Activated CD4-positive, alpha-beta T cell treated with anti-CD3 and anti-CD28 coated beads for 36 hours (primary cell): Measurements from ENCODE around the gene TRIM68. TPM values are rescaled to one million over a fixed set of nuclear protein-coding genes. Genes with fewer than 3 reads are reported as not detected.

Experiments
- ATAC-seq: fragments of 200-7000 bp; cut with Tn5 transposase; one replicate; pipeline ENCODE4 v1.10.0; 2021; ENCODE audit warnings: mild to moderate bottlenecking, moderate library complexity
- CTCF ChIA-PET: fragments of 350-600 bp; sonication (Branson Sonifier 250); formaldehyde crosslinking; loops from one replicate; lab custom pipeline; 2021; ENCODE audit warnings: antibody characterized with exemption; lab: Charles Lee
- POLR2A ChIA-PET: fragments of 350-600 bp; sonication (Branson Sonifier 250); formaldehyde crosslinking; loops from one replicate; lab custom pipeline; 2021; ENCODE audit warnings: antibody characterized with exemption, inconsistent platforms; lab: Charles Lee
- DNase-seq: peaks from one replicate; pipeline ENCODE4 v3.0.0-alpha.2; 2020
- H3K27ac Mint-ChIP-seq: one replicate; pipeline ENCODE4 v1.8.0; 2021; ENCODE audit warnings: mixed read lengths
- H3K27me3 Mint-ChIP-seq: one replicate; pipeline ENCODE4 v1.8.0; 2021; ENCODE audit warnings: mixed read lengths
- H3K36me3 Mint-ChIP-seq: one replicate; pipeline ENCODE4 v1.8.0; 2021; ENCODE audit warnings: low read depth, mixed read lengths
- H3K4me1 Mint-ChIP-seq: one replicate; pipeline ENCODE4 v1.8.0; 2021; ENCODE audit warnings: mixed read lengths
- H3K4me3 Mint-ChIP-seq: one replicate; pipeline ENCODE4 v1.8.0; 2021; ENCODE audit warnings: mild to moderate bottlenecking, moderate library complexity, mixed read lengths
- H3K9me3 Mint-ChIP-seq: one replicate; pipeline ENCODE4 v1.8.0; 2021; ENCODE audit warnings: low read depth, mixed read lengths
- intact Hi-C, 2 experiments: fragments of 100-400 bp; cut with DNase I in 1 of 2; cut with micrococcal nuclease in 1 of 2; formaldehyde crosslinking; loops; one replicate each; pipeline versions ENCODE4 v1.14.2 to v1.15.1; 2022 to 2024; cut with DNase I, micrococcal nuclease
- total RNA-seq, 2 experiments: library from RNA; stranded (reverse); gene quantifications; one replicate each; pipeline ENCODE4 v1.2.3, GENCODE V29; 2021

TRIM68 gene
- total RNA-seq, 2 experiments from 2014 or later: 8.9 to 9.2 TPM

GRCh38 chr11:4551346-4551979 lies 56.6 kb downstream of the TRIM68 start:
- Mint-ChIP-seq H3K4me3 (no peak overlapping the region), H3K9me3 (no peaks in the 10 kb centered on the region), H3K27ac (no peak overlapping the region), H3K4me1 (no peaks in the 10 kb centered on the region), H3K27me3 (peaks cover 18% of the 10 kb centered on the region), H3K36me3 (no peaks in the 10 kb centered on the region)
- intact Hi-C loops: no loop called here
- DNase-seq (no peak), ATAC-seq (no peak)
- POLR2A ChIA-PET: interaction anchor here (0.7 kb wide), 1 partner anchor 627 kb away, joined by 3 read pairs; no protein-coding TSS in a partner anchor
- CTCF ChIA-PET: interaction anchor here (0.7 to 2.3 kb wide), 4 partner anchors 58 to 369 kb away, joined by 3 to 10 read pairs (median 4); no protein-coding TSS in a partner anchor

Other genes starting within 250 kb of the TRIM68 start
- not detected for gene OR52B4, start 239.8 kb downstream of the TRIM68 start, total RNA-seq
- gene TRIM21, start 214.5 kb downstream of the TRIM68 start, total RNA-seq: 10 to 100 TPM; 45.6 to 66.6 TPM
- under 1 TPM in 1 of 2 experiments, not detected in 1; 0.18 TPM for gene OR52K2, start 158.9 kb downstream of the TRIM68 start, total RNA-seq
- under 1 TPM in 1 of 2 experiments, not detected in 1; 0.07 TPM for gene OR52K1, start 125.6 kb downstream of the TRIM68 start, total RNA-seq
- gene OR52M1, start 63.0 kb downstream of the TRIM68 start, total RNA-seq: not detected
- gene OR52I2, start 26.5 kb downstream of the TRIM68 start, total RNA-seq: not detected
- gene OR52I1, start 14.2 kb downstream of the TRIM68 start, total RNA-seq: not detected
- not detected for gene OR51D1, start 29.2 kb upstream of the TRIM68 start, total RNA-seq
- not detected for gene OR51E1, start 35.8 kb upstream of the TRIM68 start, total RNA-seq
- not detected for gene OR51E2, start 89.6 kb upstream of the TRIM68 start, total RNA-seq
- not detected for gene MMP26, start 96.6 kb upstream of the TRIM68 start, total RNA-seq
- not detected for gene OR51F1, start 161.7 kb upstream of the TRIM68 start, total RNA-seq
- not detected for gene OR52R1, start 196.1 kb upstream of the TRIM68 start, total RNA-seq
- gene OR51F2, start 213.1 kb upstream of the TRIM68 start, total RNA-seq: not detected
- not detected for gene OR51S1, start 241.0 kb upstream of the TRIM68 start, total RNA-seq